Karpas-422 (cell line): ENCODE results near the gene LUZP2. TPM values are rescaled to one million over a fixed set of nuclear protein-coding genes. Genes with fewer than 3 reads are reported as not detected.

ENCODE experiments used
- DNase-seq: peaks from one replicate; pipeline ENCODE4 v3.0.0-alpha.2; 2015
- H2AFZ ChIP-seq: fragments of 200-600 bp; sonication (generic); 2 replicates; pipeline ENCODE4 v1.6.1; 2014; ENCODE audit warnings: antibody characterized with exemption, low read length, mixed read lengths
- H3K27ac ChIP-seq: fragments of 200-600 bp; sonication (generic); 2 replicates; pipeline ENCODE4 v1.5.1; 2014; ENCODE audit warnings: mild to moderate bottlenecking, low read length, moderate library complexity
- H3K27me3 ChIP-seq: fragments of 200-600 bp; sonication (generic); 2 replicates; pipeline ENCODE4 v1.6.1; 2014; ENCODE audit warnings: low read length, mixed read lengths
- H3K36me3 ChIP-seq: fragments of 200-600 bp; sonication (generic); 2 replicates; pipeline ENCODE4 v1.6.1; 2014; ENCODE audit warnings: low read length, mixed read lengths; ENCODE audit not compliant: insufficient read depth
- H3K4me1 ChIP-seq: fragments of 200-600 bp; sonication (generic); 2 replicates; pipeline ENCODE4 v1.6.1; 2014; ENCODE audit warnings: mild to moderate bottlenecking, low read length, mixed read lengths
- H3K4me2 ChIP-seq: fragments of 200-600 bp; sonication (generic); 2 replicates; pipeline ENCODE4 v1.6.1; 2014; ENCODE audit warnings: low read length, low read depth, mild to moderate bottlenecking; ENCODE audit not compliant: poor library complexity, severe bottlenecking
- H3K4me3 ChIP-seq: fragments of 200-600 bp; sonication (generic); 2 replicates; pipeline ENCODE4 v1.5.1; 2014; ENCODE audit warnings: mild to moderate bottlenecking, antibody characterized with exemption, low read length, mixed read lengths
- H3K79me2 ChIP-seq: fragments of 200-600 bp; sonication (generic); 2 replicates; pipeline ENCODE4 v1.6.1; 2014; ENCODE audit warnings: mild to moderate bottlenecking, low read length, mixed read lengths
- H3K9ac ChIP-seq: fragments of 200-600 bp; sonication (generic); 2 replicates; pipeline ENCODE4 v1.6.0; 2014; ENCODE audit warnings: low read length
- H3K9me2 ChIP-seq: fragments of 200-600 bp; sonication (generic), shearing (Covaris generic); replicated peaks from 2 replicates; pipeline ENCODE4 v1.6.0; 2014; ENCODE audit warnings: mild to moderate bottlenecking, low read length, moderate library complexity; ENCODE audit not compliant: insufficient read depth
- H3K9me3 ChIP-seq: fragments of 300-700, 200-600 bp; sonication (generic); 2 replicates; pipeline ENCODE4 v1.6.1; 2014; ENCODE audit warnings: low read length, mixed read lengths
- H4K20me1 ChIP-seq: fragments of 200-600 bp; sonication (generic); 2 replicates; pipeline ENCODE4 v1.6.1; 2014; ENCODE audit warnings: mild to moderate bottlenecking, antibody characterized with exemption, low read length, low read depth; ENCODE audit not compliant: insufficient read depth
- total RNA-seq: library from RNA; depleted of rRNA; stranded (reverse); fragments of >200 nt; shearing (Covaris generic); gene quantifications from 2 replicates; pipeline ENCODE4 v1.2.3, GENCODE V29; 2014; ENCODE audit warnings: low replicate concordance; rRNA removed

Gene LUZP2
- not detected in 2 replicates for total RNA-seq

- no peak within 1 kb of the TSS for H3K4me2 ChIP-seq
- H2AFZ ChIP-seq: no peak within 1 kb of the TSS
- no peak within 1 kb of the TSS for H3K9ac ChIP-seq
These were observed at the start of gene LUZP2 for GRCh38 chr11:24496736-24497725. Gene LUZP2, plus strand, starts transcription at chr11:24497053.

DNA sequence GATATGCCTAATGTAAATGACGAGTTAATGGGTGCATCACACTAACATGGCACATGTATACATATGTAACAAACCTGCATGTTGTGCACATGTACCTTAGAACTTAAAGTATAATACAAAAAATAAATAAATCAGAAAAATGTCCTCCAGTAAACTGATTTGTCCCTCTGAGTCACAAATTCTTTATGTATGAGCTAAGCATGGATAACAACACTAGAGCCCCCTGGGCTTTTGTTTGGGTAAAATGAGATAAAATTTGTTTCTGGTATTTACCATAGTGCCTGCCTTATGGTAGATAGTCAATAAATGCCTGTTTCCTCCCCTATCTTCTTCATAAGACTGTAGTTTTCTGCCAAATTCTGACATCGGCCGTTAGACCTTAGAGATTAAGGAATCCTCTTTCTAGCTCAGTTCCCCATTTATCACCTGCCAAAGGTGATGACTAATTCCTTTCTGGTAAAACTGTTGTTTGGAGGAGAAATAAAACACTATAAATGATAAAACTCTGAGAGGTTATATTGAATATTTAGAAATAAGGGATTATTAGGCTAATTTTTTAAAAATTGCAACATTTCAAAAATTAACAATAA, 43.6 kb upstream of the LUZP2 start:
- H3K4me2 ChIP-seq: no peak overlapping the region

More at GRCh38 chr11:24496736-24497725, at the start of gene LUZP2:
- no peak within 1 kb of the TSS for H3K4me3 ChIP-seq
- H3K36me3 ChIP-seq: no peaks in the 10 kb centered on the region
- no peak within 1 kb of the TSS for H3K27ac ChIP-seq
- H3K4me1 ChIP-seq: no peaks in the 10 kb centered on the region
- peaks cover 6% of the 10 kb centered on the region for H3K9me3 ChIP-seq
- no peak for DNase-seq
- no peaks in the 10 kb centered on the region for H3K9me2 ChIP-seq
- H4K20me1 ChIP-seq: no peaks in the 10 kb centered on the region
- H3K79me2 ChIP-seq: no peaks in the 10 kb centered on the region
- no peaks in the 10 kb centered on the region for H3K27me3 ChIP-seq

DNA sequence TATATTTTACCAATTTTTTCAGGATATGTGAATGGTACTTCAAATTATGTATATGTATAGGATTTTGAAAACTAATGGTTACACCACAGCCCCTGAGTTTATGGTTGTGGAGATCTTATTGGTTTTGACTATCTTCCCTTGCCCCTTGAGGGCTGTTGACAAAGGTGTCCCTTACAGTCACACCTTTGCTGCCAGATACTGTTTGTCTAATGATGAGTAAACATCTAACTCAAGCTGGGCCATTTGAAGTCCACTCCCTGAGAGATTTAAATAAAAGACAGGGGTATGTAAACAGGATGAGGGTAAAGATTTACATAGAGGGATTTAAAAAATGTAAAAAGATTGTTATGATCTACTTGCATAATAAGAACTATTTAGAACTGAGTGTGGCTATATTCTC, 38.9 kb upstream of the LUZP2 start:
- Histone ChIP-seq H3K9me2 (no peaks in the 10 kb centered on the region), H2AFZ (no peak overlapping the region), H3K4me2 (no peak overlapping the region), H3K9ac (no peak overlapping the region), H3K27ac (no peak overlapping the region), H4K20me1 (no peaks in the 10 kb centered on the region), H3K27me3 (no peaks in the 10 kb centered on the region), H3K36me3 (no peaks in the 10 kb centered on the region), H3K4me1 (no peaks in the 10 kb centered on the region), H3K9me3 (peaks cover 19% of the 10 kb centered on the region), H3K4me3 (no peak overlapping the region), H3K79me2 (no peaks in the 10 kb centered on the region)
- DNase-seq: no peak

More for the DNA sequence above, 43.6 kb upstream of the LUZP2 start:
- Histone ChIP-seq H2AFZ (no peak overlapping the region), H3K4me1 (no peaks in the 10 kb centered on the region), H3K27me3 (no peaks in the 10 kb centered on the region), H3K9me2 (no peaks in the 10 kb centered on the region), H3K79me2 (no peaks in the 10 kb centered on the region), H3K9me3 (peaks cover 16% of the 10 kb centered on the region), H3K36me3 (no peaks in the 10 kb centered on the region), H4K20me1 (no peaks in the 10 kb centered on the region), H3K4me3 (no peak overlapping the region), H3K9ac (no peak overlapping the region), H3K27ac (no peak overlapping the region)
- DNase-seq: no peak

- peaks cover 25% of the 10 kb centered on the region for H3K9me3 ChIP-seq
- no peaks in the 10 kb centered on the region for H3K79me2 ChIP-seq
- H3K4me3 ChIP-seq: no peak overlapping the region
- H3K27me3 ChIP-seq: no peaks in the 10 kb centered on the region
- no peaks in the 10 kb centered on the region for H3K4me1 ChIP-seq
- H3K4me2 ChIP-seq: no peak overlapping the region
- H3K36me3 ChIP-seq: no peaks in the 10 kb centered on the region
- no peak overlapping the region for H2AFZ ChIP-seq
- no peak overlapping the region for H3K9ac ChIP-seq
- no peaks in the 10 kb centered on the region for H4K20me1 ChIP-seq
- no peak for DNase-seq
- no peak overlapping the region for H3K27ac ChIP-seq
- H3K9me2 ChIP-seq: no peaks in the 10 kb centered on the region
These were observed 26.4 kb upstream of the LUZP2 start for GRCh38 chr11:24470431-24470830.

DNA sequence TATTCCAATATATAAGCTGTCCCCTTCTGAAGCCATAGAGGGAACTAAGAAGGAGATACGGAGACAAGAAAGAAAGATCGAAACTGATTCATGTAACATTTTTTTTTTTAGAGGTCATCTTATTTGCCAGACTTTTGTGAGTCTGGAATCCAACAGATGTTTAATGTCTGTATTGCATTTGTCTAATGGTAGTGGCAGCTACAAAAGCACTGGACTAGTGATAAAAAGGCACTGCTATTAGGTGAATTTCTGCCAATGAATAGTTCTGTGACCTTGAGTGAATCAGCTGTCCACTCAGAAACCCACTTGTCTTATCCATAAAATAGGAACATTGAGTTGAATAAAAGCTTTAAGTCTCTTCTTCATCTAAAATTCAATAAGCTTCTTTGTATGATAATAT, 25.8 kb upstream of the LUZP2 start:
- Histone ChIP-seq H3K9me3 (peaks cover 28% of the 10 kb centered on the region), H3K27me3 (no peaks in the 10 kb centered on the region), H3K9me2 (no peaks in the 10 kb centered on the region), H3K9ac (no peak overlapping the region), H3K4me2 (no peak overlapping the region), H3K79me2 (no peaks in the 10 kb centered on the region), H3K36me3 (no peaks in the 10 kb centered on the region), H3K4me1 (no peaks in the 10 kb centered on the region), H3K27ac (no peak overlapping the region), H2AFZ (no peak overlapping the region), H3K4me3 (no peak overlapping the region), H4K20me1 (no peaks in the 10 kb centered on the region)
- DNase-seq: no peak

- Histone ChIP-seq H3K27ac (no peak overlapping the region), H3K4me3 (no peak overlapping the region), H3K4me2 (no peak overlapping the region), H4K20me1 (no peaks in the 10 kb centered on the region), H3K9me2 (no peaks in the 10 kb centered on the region), H3K36me3 (no peaks in the 10 kb centered on the region), H2AFZ (no peak overlapping the region), H3K9me3 (peaks cover 15% of the 10 kb centered on the region), H3K4me1 (no peaks in the 10 kb centered on the region), H3K79me2 (no peaks in the 10 kb centered on the region), H3K9ac (no peak overlapping the region), H3K27me3 (no peaks in the 10 kb centered on the region)
- no peak for DNase-seq
These were observed 18.1 kb upstream of the LUZP2 start for GRCh38 chr11:24478718-24479117.

DNA sequence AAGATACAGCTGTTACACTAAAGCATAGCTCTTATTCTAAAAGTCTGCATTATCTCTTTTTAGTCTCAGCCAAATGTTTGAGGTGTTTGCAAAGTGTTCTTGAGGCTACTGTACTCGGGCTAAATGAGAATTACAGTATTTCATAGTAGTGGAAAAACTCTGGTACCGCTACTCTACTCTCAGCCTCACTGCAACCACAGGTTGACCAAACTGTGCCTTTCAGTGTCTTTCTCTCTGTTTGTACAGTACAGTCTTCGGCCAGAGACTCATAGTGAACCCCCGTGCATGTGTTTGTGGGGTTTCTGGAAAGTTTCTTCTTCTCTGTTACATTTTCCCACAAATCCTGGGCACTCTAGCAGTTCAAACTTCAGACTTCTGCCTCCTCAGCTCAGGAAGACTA, 7.4 kb upstream of the LUZP2 start:
- Histone ChIP-seq H3K36me3 (no peaks in the 10 kb centered on the region), H4K20me1 (no peaks in the 10 kb centered on the region), H3K4me3 (no peak overlapping the region), H3K9ac (no peak overlapping the region), H3K4me1 (no peaks in the 10 kb centered on the region), H3K9me3 (no peaks in the 10 kb centered on the region), H3K4me2 (no peak overlapping the region), H2AFZ (no peak overlapping the region), H3K27ac (no peak overlapping the region), H3K79me2 (no peaks in the 10 kb centered on the region), H3K27me3 (no peaks in the 10 kb centered on the region), H3K9me2 (no peaks in the 10 kb centered on the region)
- no peak for DNase-seq

- Histone ChIP-seq H3K4me1 (no peaks in the 10 kb centered on the region), H3K4me3 (no peak overlapping the region), H3K27ac (no peak overlapping the region), H3K4me2 (no peak overlapping the region), H2AFZ (no peak overlapping the region), H3K79me2 (no peaks in the 10 kb centered on the region), H3K9ac (no peak overlapping the region), H3K36me3 (no peaks in the 10 kb centered on the region), H3K9me3 (peaks cover 6% of the 10 kb centered on the region), H3K27me3 (no peaks in the 10 kb centered on the region), H4K20me1 (no peaks in the 10 kb centered on the region), H3K9me2 (no peaks in the 10 kb centered on the region)
- no peak for DNase-seq
These were observed 492 bp upstream of the LUZP2 start for GRCh38 chr11:24496386-24496735.
